A549 treated with DMSO at 1 μM for 4 hours (cell line): ENCODE data around the gene CEP295NL. TPM values are rescaled to one million over a fixed set of nuclear protein-coding genes. Genes with fewer than 3 reads are reported as not detected.

Experiments
- total RNA-seq: library from RNA; stranded (reverse); fragments of 200-300 nt; extraction: Qiagen RNA extraction; gene quantifications from 5 replicates; pipeline ENCODE4 v1.2.3, GENCODE V29; 2022; ENCODE audit warnings: low read depth

Gene CEP295NL, protein sequence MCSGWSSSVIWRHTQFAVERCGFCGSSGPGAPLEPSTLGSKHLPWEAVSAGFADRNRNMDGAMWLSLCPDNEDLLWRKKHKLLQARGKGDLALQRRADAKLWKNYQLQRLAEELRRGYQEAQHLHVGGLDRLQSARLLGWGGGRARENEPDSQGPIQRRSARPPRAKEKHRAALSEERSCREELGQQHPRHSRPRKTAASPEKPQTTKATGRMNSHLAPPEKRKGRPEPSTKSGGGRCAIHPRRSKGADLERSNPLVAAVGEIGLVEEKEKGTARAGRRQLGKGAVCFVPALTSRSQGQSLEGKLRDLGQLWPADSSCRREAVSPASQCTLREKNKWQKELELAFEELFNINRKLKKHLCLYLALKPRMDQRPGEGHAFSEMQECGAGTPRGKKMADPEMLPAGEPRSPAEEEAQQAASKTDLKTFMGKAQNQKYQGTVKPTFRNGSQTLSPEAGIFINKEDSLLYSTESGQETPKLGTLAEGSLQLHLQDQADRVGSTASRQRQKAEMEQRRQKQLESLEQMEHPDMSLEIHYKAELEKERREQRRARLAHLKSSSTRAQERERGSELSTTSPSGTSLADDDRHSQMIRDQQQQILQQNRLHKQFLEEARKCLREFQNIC
- 0.27 to 0.71 TPM (median 0.55 TPM) in 5 replicates for total RNA-seq

DNA sequence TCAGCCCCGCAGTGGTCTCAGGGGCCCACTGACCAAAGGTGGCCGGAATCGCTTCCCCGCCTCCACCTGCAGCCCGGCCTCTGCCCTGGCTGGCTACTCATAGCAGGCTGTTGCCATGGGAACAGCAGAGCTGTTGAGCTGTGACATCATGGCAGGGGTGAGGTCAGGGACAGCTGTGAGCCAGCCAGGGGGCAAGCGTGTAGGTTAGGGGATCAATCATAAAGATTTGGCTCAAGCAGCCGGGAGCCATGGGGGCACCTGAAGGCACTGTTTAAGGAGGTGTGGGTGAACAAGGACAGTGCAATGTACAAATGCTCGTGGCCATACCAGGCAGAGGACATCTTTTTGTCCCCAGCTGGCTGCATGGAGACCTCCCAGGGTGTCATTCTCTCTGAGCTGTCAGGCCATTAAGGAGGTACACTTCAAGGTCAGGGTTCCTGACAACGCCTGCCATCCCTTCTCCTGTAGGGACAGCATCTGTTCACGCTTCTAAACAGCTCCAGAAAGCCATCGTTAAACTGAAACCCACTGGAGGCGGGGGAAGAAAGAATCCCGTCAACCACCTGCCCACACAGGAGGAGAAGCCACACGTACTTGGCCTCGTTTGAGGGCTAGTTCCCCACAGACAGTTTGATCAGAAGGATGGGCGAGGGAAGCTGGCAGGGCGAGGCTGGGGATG is at the start of gene CEP295NL:
TSS of gene CEP295NL (minus strand) at position 101 of the 679 bp plus-strand sequence. CDS start 1,373 bp downstream, outside the sequence.

DNA sequence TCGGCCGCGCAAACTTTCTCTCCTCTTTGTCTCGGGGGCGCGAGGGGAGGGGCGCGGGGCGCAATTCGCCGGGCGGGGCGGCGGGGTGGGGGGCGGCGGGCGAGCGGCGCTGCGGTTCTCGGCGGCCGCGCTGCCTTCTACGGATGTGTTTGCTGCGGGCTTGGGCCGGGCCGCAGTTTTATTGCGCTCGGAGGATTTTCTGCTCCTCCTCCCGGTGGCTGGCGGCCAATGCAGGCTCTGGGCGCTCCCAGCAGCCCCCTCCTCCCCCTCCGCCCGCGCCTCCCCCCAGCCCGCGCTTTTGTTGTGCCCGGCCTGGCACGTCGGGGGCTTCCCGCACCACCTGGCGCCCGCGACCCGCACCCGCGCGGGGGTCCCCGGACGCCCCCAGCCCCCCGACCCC is 22.2 kb upstream of the CEP295NL start, which contains the start of gene TIMP2:
TSS of gene TIMP2 (minus strand) at position 154 of the 400 bp plus-strand sequence. CDS start 299 bp downstream, outside the sequence.

DNA sequence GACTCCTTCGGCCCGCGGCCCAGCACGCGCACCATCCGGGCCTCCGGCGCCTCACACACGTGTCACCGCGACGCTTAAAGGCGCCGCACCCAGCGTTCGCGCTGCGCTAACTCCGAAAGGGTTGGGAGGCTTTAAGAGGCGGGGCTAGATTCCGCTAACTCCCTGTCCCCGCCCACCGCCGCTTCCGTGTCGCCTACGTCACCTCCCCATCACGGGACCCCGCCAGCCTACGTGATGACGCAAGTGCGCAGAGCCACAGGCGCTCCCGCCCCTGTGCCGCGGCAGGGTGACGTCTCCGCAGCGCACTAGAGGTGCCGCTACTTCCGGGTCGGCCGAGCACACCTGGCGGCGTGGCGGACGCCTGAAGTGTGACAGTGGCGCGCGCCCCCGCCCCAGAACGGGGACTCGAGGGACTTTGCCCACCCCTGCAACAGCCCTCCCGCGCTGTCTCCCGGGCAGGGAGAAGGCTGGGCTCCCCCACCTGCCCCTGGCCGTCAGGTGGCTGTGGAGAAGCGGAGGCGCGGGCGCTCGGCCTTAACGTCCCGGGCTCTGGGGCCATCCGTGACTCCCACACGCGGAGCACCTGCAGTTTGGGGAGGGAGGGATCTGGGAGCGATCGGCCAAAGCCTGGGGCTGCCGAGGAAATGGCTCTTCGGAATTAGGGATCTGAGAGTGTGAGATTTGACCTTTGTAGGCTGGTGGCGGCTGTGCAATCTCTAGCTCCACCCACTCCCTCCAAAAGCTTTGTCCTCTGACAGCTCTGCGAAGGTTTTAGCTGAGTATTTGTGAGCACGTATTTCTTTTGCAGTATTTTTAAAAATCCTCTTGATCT is 62.0 kb downstream of the CEP295NL start, which contains the start of gene USP36:
TSS of gene USP36 (minus strand) at position 35 of the 832 bp plus-strand sequence. CDS start 4,451 bp downstream, outside the sequence.

Other genes with a start within 250 kb of the CEP295NL start
- 42.2 to 50.7 TPM (median 43.2 TPM) in 5 replicates for gene CYTH1, start 120.9 kb downstream of the CEP295NL start, total RNA-seq
- gene USP36, start 62.4 kb downstream of the CEP295NL start, total RNA-seq: 59.8 to 72.7 TPM (median 65.3 TPM) in 5 replicates
- 182 to 238 TPM (median 207 TPM) in 5 replicates for gene TIMP2, start 22.2 kb upstream of the CEP295NL start, total RNA-seq
- 69.3 to 92.3 TPM (median 80.3 TPM) in 5 replicates for gene LGALS3BP, start 76.7 kb upstream of the CEP295NL start, total RNA-seq
- 68.8 to 89.4 TPM (median 88.8 TPM) in 5 replicates for gene CANT1, start 106.6 kb upstream of the CEP295NL start, total RNA-seq
- 33.5 to 41.6 TPM (median 39.2 TPM) in 5 replicates for gene C1QTNF1, start 121.0 kb upstream of the CEP295NL start, total RNA-seq
- gene ENGASE, start 171.6 kb upstream of the CEP295NL start, total RNA-seq: 13.3 to 26.2 TPM (median 23.0 TPM) in 5 replicates